Pancreas (tissue), 10 donors: ENCODE data around the gene ANKFY1. TPM values are rescaled to one million over a fixed set of nuclear protein-coding genes. Genes with fewer than 3 reads are reported as not detected.

Experiments used
- ATAC-seq, 4 donors: fragments of 200-7000 bp; cut with Tn5 transposase; one replicate each; pipeline versions ENCODE4 v1.8.0 to v1.9.1; 2020; ENCODE audit warnings: mild to moderate bottlenecking in 4 of 4, moderate library complexity in 4 of 4
- DNase-seq, 6 donors: peaks; one replicate each; pipeline ENCODE4 v3.0.0-alpha.2; 2020
- FAIRE-seq: peaks from 2 replicates; lab custom pipeline; 2012; peaks lifted over from hg19 to GRCh38; lab: Jason Lieb, UNC
- H3K27ac ChIP-seq, 4 donors: fragments of 200-600 bp; sonication (generic); 1 replicate in 3 of 4; 2 replicates in 1 of 4; pipeline versions ENCODE4 v1.5.0 to v1.8.0; 2020
- H3K27me3 ChIP-seq, 4 donors: fragments of 200-600 bp; one replicate each; pipeline ENCODE4 v1.8.0; 2021
- H3K36me3 ChIP-seq, 3 donors: fragments of 200-600 bp; sonication (generic) in 1 of 3; one replicate each; pipeline versions ENCODE4 v1.5.0 to v1.8.0; 2020 to 2021
- H3K4me1 ChIP-seq, 3 donors: fragments of 200-600 bp; one replicate each; pipeline ENCODE4 v1.8.0; 2021
- H3K4me3 ChIP-seq, 4 donors: fragments of 200-600 bp; sonication (generic) in 2 of 4; one replicate each; pipeline versions ENCODE4 v1.5.0 to v1.8.0; 2020 to 2021
- H3K9me3 ChIP-seq, 4 donors: fragments of 200-600 bp; one replicate each; pipeline ENCODE4 v1.8.0; 2021
- CTCF ChIP-seq, 4 donors: fragments of 200-600 bp; sonication (generic) in 3 of 4; IDR thresholded peaks; one replicate each; pipeline versions ENCODE4 v1.5.0 to v1.8.0; 2021; ENCODE audit warnings: antibody characterized with exemption in 4 of 4
- WGBS, 2 donors: extraction: QIAGEN DNeasy Blood & Tissue Kit; methylation state at CpG; one replicate each; pipeline ENCODE4 v1.1.7; 2013; 5-methylcytosine and 5-hydroxymethylcytosine counted together
- intact Hi-C, 3 donors: fragments of 100-400 bp; cut with DNase I; formaldehyde crosslinking; loops; one replicate each; pipeline versions ENCODE4 v1.11.1 to v1.14.2; 2022
- polyA plus RNA-seq, 2 donors: library from polyadenylated mRNA; stranded (reverse); fragments of 200-250 nt; gene quantifications; one replicate each; pipeline ENCODE4 v1.2.3, GENCODE V29; 2013
- total RNA-seq, 6 donors: library from RNA; stranded (reverse); fragmentation: NEBNext Ultra II Directional in 4 of 6; extraction: Animal tissue kit (Norgen Biotek cat#: 25700) in 4 of 6; gene quantifications; one replicate each; pipeline versions ENCODE4 v1.2.1 to v1.2.4, GENCODE V29; 2021 to 2023
- donor health status: healthy with polysubstance abuse.
- donor health status: DM: no; HTN: no; CAD: no; lungs with moderate emphysema.
- donor health status: DM: no; HTN: no; CAD: no.
- donor health status: control.
- donor health status: control.
- donor health status: Bipolar disorder and iron deficiency.
- donor health status: DM: yes; HTN: yes; CAD: no.
- donor health status: DM: no; HTN: no; CAD: no.
- donor health status: DM: no; HTN: no; CAD: no.
- donor health status: DM: yes; HTN: yes; CAD: no.

Gene ANKFY1
- total and polyA plus RNA-seq, 8 donors = 11.3 to 30.3 (median 13.9) TPM

- TF ChIP-seq CTCF (IDR thresholded peaks at IDR 0.05) = no peak
- 93% methylated on average over 7 of the region's 7 CpGs for WGBS, 2 donors
- no peak for ATAC-seq
Observed at GRCh38 chr17:4307179-4307930, 43.6 kb upstream of the ANKFY1 start.

GRCh38 chr17:4305224-4305623 lies 41.4 kb upstream of the ANKFY1 start:
- Histone ChIP-seq H3K27ac (no peak overlapping the region), H3K9me3 (no peaks in the 10 kb centered on the region), H3K4me1 (peaks cover 0 to 15% (median 8%) of the 10 kb centered on the region in 3 donors), H3K4me3 (no peak overlapping the region), H3K36me3 (no peaks in the 10 kb centered on the region), H3K27me3 (no peaks in the 10 kb centered on the region)
- ATAC-seq (no peak), DNase-seq (no peak), FAIRE-seq (no peak)
- intact Hi-C loops = no loop called here
- whole genome bisulfite sequencing, 2 donors = 87 to 92% methylated on average over 7 of the region's 7 CpGs
- no peak for TF ChIP-seq CTCF (IDR thresholded peaks at IDR 0.05)

More at GRCh38 chr17:4307179-4307930, 43.6 kb upstream of the ANKFY1 start:
- no peaks in the 10 kb centered on the region for H3K36me3 ChIP-seq
- no peaks in the 10 kb centered on the region for H3K27me3 ChIP-seq
- H3K4me1 ChIP-seq = peaks cover 8 to 27% (median 17%) of the 10 kb centered on the region in 3 donors
- H3K4me3 ChIP-seq = no peak overlapping the region
- DNase-seq = no peak
- FAIRE-seq = no peak
- H3K27ac ChIP-seq = no peak overlapping the region
- H3K9me3 ChIP-seq = no peaks in the 10 kb centered on the region
- intact Hi-C loops = no loop called here

GRCh38 chr17:4304417-4305027 lies 40.7 kb upstream of the ANKFY1 start:
- H3K9me3 ChIP-seq = no peaks in the 10 kb centered on the region
- peaks cover 0 to 9% (median under 1%) of the 10 kb centered on the region in 3 donors for H3K4me1 ChIP-seq
- H3K36me3 ChIP-seq = no peaks in the 10 kb centered on the region
- ATAC-seq (peak; percentile 72 to 85 (median 85)), DNase-seq (peak in 2 of 6 donors; percentile 25 to 44), FAIRE-seq (peak; percentile 92)
- H3K27me3 ChIP-seq = no peaks in the 10 kb centered on the region
- peak; percentile 39 to 65 (median 61) for TF ChIP-seq CTCF (IDR thresholded peaks at IDR 0.05)
- H3K27ac ChIP-seq = no peak overlapping the region
- intact Hi-C loops = no loop called here
- 48 to 49% methylated on average over 6 of the region's 6 CpGs for WGBS, 2 donors
- no peak overlapping the region for H3K4me3 ChIP-seq

GRCh38 chr17:4301066-4301465 lies 37.3 kb upstream of the ANKFY1 start:
- Histone ChIP-seq H3K4me3 (no peak overlapping the region), H3K27ac (no peak overlapping the region), H3K27me3 (no peaks in the 10 kb centered on the region), H3K4me1 (peaks cover 0 to 5% (median 4%) of the 10 kb centered on the region in 3 donors), H3K9me3 (no peaks in the 10 kb centered on the region), H3K36me3 (no peaks in the 10 kb centered on the region)
- intact Hi-C loops = no loop called here
- no peak for ATAC-seq
- no peak for DNase-seq
- WGBS, 2 donors = 86% methylated on average over 5 of the region's 5 CpGs
- no peak for TF ChIP-seq CTCF (IDR thresholded peaks at IDR 0.05)
- FAIRE-seq = no peak

GRCh38 chr17:4297351-4297750 lies 33.6 kb upstream of the ANKFY1 start:
- Histone ChIP-seq H3K36me3 (no peaks in the 10 kb centered on the region), H3K4me3 (no peak overlapping the region), H3K27me3 (no peaks in the 10 kb centered on the region), H3K4me1 (peaks cover 0 to 5% (median 4%) of the 10 kb centered on the region in 3 donors), H3K27ac (no peak overlapping the region), H3K9me3 (no peaks in the 10 kb centered on the region)
- no peak for TF ChIP-seq CTCF (IDR thresholded peaks at IDR 0.05)
- DNase-seq = no peak
- intact Hi-C loops = no loop called here
- no peak for ATAC-seq
- 76 to 78% methylated on average over 3 of the region's 3 CpGs for WGBS, 2 donors
- no peak for FAIRE-seq
